HPDE6-E6E7 (cell line): Measurements from ENCODE around the gene FGD2.

Experiments
- DNase-seq: peaks from one replicate; pipeline ENCODE4 v3.0.0; 2011; ENCODE audit warnings: missing footprints; ENCODE audit errors: extremely low spot score

Gene FGD2

DNA sequence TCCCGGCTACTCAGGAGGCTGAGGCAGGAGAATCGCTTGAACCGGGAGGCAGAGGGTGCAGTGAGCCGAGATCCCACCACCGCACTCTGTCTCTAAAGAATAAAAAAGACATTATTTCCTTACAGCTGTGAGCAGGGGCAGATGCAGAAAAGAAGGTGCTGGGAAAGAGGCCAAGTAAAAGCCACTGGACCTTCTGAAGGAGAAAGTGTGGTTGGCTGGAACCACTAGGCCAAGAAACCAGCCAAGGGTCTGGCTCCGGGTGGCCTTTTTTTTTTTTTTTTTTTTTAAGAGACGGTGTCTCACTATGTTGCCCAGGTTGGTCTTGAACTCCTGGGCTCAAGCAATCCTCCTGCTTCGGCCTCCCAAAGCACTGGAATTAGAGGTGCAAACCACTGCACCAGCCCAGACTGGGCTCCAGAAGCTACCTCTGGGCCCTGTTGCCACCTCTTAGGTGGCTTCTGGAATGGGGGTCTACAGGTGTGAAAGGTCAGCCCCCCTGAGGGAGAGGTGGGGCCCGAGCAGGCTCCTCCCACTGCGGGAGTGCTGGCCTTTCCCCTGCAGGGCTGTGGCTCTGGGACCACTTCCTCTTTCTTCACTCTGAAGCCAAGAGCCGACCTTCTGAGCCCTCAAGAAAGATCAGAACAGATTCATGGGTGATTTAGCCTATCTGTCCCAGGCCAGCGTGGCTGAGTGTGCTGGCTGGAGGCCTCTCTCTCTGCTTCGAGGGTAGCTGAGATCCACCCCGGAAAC, at the start of gene FGD2:
Gene FGD2 (plus strand): TSS at position 595 of the 750 bp plus-strand sequence. CDS start 163 bp downstream, outside the sequence.
- DNase-seq = no peak

DNA sequence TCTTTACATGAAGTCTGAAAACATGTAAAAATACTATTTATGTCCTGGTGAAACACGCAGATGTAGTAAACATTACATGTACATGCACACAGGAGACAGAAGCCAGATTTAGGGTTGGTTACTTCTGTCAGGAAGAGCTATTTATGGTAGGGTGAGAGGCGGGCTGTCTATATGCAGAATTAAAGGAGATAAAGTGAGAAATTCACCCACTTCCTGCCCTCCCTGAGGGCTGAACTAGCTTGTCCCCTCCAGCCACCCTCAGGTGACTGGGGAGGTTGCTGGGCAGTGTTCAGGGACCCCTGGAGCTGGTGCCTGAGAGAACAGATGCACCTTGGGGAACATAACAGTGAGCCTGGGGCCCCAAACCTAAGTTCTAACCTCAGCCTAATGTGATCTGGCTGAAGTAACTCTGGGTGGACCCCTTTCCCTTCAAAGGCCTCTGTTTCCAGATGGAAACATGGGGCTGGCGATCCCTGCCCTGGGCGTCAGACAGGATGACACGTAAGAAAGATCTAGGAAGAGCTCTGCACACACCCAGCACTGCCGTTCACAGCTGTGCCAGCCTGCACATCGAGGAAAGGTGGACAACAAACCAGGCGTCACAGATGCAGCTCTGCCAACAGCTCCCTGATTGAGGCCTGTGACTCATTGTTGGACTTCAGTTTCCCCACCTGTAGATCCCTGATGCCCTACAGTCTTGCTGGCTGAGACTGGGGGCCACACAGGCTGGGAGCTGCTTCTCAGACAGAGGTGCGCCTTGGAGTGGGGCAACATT, 49.6 kb upstream of the FGD2 start:
- peak; percentile 39 for DNase-seq

DNA sequence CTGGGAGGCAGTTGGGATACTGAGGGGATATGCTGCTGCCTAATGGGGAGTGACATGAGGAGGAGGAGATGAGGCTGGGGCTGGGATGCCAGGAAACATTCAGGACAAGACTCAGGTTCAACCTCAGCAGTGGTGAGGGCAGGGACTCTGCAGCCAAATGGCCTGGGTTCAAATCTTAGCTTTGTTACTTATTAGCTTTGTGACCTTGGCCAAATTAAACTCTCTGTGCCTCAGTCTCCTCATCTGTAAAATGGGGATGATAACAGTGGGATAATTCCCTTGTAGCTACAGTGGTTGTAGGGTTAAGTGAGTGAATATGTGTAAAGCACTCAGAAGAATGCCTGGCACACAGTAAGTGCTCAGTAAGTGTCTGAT, 49.0 kb upstream of the FGD2 start:
- no peak for DNase-seq

- no peak for DNase-seq
These were observed 47.6 kb upstream of the FGD2 start for GRCh38 chr6:36957773-36958271.

DNA sequence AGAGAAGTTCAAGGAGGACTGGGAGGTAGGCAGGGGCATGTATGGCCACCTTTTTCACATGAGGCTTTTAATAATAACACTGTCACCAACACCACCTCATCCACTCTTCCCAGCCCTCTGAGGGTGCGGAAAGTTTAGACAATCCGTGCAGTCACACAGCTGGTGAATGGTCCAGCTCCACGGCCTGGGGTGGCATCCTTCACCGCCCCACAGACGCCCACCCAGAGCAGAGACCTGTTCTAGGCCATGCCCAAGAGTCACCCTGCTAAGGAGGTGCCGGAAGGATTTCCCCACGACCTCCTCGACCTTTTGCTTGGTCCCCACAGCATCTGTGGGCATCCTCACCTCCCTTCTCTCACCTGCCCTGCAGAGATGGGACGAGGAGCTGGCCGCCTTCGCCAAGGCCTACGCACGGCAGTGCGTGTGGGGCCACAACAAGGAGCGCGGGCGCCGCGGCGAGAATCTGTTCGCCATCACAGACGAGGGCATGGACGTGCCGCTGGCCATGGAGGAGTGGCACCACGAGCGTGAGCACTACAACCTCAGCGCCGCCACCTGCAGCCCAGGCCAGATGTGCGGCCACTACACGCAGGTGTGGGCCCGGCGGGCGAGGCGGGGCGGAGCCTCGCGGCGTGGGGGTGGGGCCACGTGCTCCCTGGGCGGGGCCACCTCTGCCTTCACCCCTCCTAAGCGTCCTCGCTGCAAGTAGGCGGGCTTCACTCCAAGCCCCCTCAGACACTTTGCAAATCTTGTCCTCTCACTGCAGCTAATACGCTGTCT, 46.5 kb upstream of the FGD2 start:
- DNase-seq = no peak

DNA sequence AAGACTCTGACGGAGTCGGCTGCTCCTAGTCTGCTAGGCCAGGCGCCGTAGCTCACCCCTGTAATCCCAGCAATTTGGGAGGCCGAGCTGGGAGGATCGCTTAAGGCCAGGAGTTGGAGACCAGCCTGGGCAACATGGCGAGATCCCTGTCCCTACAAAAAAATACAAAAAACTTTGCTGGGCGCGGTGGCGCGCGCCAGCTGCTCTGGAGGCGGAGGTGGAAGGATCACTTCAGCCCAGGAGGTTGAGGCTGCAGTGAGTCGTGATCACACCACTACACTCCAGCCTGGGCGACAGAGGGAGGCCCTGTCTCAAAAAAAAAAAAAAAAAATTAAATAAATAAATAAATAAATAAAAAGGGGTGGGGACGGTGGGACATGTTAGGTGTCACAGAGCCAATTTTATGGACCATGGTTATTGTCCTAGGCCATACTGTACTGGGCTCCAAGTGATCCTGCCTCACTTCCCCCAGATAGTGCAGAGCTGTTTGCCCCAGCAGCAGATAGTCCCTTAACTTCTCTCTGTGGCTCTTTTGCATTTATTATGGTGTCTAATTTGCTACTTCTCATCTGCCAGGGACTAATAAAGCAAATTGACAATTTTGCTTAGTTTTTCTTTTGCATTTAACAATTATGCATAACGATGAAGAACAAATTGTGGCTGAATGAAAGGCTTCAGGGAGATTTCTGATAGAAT, 45.8 kb upstream of the FGD2 start:
- no peak for DNase-seq

DNA sequence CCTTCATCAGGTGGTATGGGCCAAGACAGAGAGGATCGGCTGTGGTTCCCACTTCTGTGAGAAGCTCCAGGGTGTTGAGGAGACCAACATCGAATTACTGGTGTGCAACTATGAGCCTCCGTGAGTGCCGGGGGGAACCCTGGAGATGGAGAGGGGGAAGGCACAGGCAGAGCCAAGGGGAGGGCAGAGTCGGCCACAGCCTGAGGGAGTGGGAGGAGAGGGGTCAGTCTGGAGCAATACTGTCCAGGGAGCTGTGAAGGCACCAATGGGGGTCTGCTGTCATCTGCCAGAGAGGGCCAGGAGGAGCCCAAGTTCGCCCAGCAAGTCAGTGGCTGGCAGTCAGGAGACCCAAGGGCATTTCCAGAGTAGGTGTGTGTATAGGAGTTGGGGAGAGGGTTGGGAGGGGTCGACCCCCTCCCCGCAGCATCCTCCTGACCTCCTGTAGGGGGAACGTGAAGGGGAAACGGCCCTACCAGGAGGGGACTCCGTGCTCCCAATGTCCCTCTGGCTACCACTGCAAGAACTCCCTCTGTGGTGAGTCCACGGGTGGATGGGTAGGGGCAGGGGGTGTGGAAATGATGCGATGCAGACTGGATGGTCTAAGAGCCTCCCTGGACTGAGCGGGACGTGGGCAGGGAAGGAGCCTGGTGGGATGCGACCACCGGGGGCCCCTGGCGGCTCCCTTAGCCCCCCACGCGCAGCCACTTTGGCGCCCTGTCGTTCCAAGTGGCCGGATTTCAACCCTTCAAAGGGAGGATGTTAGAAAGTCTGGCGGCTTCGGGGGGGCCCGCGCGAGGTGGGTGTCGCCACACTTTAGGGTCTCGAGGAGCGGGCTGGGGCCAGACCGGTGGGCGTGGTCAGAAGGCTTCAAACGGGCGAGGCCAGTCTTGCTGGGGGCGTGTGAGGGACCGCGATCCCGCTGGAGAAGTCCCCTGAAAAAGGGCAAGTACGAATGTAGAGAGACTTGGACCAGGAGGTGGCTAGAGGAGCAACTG, 43.7 kb upstream of the FGD2 start:
- DNase-seq = no peak

DNA sequence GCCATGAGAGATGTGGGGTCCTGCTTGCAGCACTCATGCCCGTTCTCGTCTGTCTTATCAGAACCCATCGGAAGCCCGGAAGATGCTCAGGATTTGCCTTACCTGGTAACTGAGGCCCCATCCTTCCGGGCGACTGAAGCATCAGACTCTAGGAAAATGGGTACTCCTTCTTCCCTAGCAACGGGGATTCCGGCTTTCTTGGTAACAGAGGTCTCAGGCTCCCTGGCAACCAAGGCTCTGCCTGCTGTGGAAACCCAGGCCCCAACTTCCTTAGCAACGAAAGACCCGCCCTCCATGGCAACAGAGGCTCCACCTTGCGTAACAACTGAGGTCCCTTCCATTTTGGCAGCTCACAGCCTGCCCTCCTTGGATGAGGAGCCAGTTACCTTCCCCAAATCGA, 42.6 kb upstream of the FGD2 start:
- no peak for DNase-seq

- no peak for DNase-seq
These were observed 41.8 kb upstream of the FGD2 start for GRCh38 chr6:36963451-36964290.

DNA sequence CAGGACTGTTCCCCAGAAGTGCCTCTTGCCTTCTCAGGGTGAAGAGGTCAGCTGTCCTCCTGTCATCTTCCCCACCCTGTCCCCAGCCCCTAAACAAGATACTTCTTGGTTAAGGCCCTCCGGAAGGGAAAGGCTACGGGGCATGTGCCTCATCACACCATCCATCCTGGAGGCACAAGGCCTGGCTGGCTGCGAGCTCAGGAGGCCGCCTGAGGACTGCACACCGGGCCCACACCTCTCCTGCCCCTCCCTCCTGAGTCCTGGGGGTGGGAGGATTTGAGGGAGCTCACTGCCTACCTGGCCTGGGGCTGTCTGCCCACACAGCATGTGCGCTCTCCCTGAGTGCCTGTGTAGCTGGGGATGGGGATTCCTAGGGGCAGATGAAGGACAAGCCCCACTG, 41.1 kb upstream of the FGD2 start:
- no peak for DNase-seq

GRCh38 chr6:36964908-36965307, 40.5 kb upstream of the FGD2 start:
- DNase-seq = no peak

DNA sequence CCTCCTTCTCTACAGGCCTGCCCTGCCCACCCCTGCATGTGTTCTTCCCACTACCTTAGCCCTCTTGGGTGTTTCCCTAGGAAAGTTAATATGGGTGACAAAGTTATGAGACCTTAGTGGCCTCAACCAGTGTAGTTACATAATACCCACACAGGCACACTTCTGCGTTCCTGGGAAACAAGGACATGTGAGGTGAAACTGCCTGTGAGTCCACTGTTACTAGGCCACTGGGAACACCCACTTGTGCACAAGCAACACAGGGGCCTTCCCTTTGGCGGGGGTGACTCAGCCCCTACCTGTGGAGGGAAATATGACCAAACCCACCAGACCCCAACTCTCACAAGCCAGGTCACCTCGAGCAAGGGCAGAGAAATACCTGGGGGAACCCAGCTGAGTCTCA, 38.2 kb upstream of the FGD2 start:
- DNase-seq = no peak

GRCh38 chr6:36967757-36968156, 37.7 kb upstream of the FGD2 start:
- no peak for DNase-seq

GRCh38 chr6:36968266-36968977, 37.0 kb upstream of the FGD2 start:
- DNase-seq = no peak

GRCh38 chr6:36969240-36969691, 36.2 kb upstream of the FGD2 start:
- no peak for DNase-seq

DNA sequence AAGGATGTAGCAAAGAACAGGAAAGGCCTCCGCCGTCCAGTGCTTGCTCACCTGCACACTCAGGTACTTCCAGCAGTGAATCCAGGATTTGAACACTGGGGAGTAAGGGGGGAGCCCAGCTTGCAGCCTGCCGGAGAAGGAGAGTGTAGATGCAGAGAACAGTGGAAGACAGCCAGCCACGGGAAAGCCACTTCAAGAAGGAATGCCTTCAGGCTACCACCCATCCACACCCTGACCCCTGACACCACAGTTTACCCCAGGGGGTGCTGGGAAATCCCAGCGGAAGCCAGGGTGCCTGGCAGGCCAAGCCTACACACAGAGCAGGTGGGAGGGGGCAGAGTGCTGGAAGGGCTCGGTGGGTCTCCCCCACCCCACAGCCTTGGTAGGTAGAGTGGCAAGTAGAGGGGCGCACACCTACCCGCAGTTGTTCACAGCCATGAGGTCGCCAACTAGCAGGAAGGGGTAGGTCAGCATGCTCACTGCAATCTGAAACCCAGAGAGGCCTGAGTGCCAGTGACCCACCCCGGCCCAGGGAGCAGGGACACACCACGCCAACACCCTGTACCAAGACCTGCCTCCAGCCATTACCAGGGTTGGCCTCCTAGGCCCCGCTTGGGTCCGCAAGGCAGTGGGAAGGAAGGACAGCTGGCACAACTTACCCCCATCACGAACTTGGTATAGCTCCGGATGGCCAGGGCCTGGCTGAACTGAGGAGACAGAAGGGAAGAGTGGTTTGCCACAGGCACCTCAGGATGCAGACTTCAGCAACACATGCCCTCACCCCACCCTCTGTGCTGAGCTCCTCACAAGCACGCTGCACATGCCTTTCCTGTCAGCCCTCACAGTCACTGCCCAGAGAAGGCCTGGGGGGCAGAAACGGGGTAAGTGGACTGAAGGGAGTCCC, 35.2 kb upstream of the FGD2 start:
- no peak for DNase-seq
